Stimulated activated CD8-positive, alpha-beta memory T cell treated with anti-CD3 and anti-CD28 coated beads, Interleukin-12 subunit alpha, Interleukin-12 subunit beta, amount 100 ng/mL, for 4 hours (primary cell): ENCODE results near the gene SNRNP27.
"Not testable (repeated sequence)": the region's sequence is repeated elsewhere in the genome, so short reads cannot be mapped to it uniquely, and the experiment has no call there.

ENCODE experiments used
- DNase-seq: peaks from one replicate; pipeline ENCODE4 v3.0.0-alpha.2; 2020; ENCODE audit warnings: low read depth

Gene SNRNP27

GRCh38 chr2:69893684-69894551 lies at the start of gene SNRNP27:
Gene SNRNP27, plus strand, starts transcription at chr2:69893956. Its CDS starts 29 bp downstream, at chr2:69893985.
- peak; percentile 65 for DNase-seq

GRCh38 chr2:69843993-69844392 lies 49.8 kb upstream of the SNRNP27 start:
- DNase-seq: no peak

GRCh38 chr2:69844560-69844959 lies 49.2 kb upstream of the SNRNP27 start:
- no peak for DNase-seq

- DNase-seq: no peak
Observed at GRCh38 chr2:69846182-69847067, 47.3 kb upstream of the SNRNP27 start.

GRCh38 chr2:69847068-69847828 lies 46.5 kb upstream of the SNRNP27 start:
- DNase-seq: no peak

- no peak for DNase-seq
Observed at GRCh38 chr2:69848186-69848790, 45.5 kb upstream of the SNRNP27 start.

DNA sequence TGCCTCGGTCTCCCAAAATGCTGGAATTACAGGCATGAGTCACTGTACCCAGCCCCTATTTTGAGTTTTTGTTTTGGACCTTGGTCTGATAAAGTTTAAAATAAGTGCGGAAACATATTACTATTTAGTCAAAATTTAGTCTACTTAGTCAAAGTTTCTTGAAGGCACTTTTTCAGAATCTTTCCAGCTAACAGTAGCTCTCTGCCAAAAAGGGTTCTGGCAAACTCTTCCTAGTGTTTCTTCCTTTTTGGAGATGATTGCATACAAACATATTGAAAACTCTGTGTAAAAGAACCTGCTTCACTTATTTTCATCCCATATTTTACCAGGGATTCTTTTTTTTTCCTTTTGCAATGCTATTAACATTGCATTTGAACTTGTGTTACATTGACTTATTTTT lies 35.5 kb upstream of the SNRNP27 start:
- DNase-seq: no peak

DNA sequence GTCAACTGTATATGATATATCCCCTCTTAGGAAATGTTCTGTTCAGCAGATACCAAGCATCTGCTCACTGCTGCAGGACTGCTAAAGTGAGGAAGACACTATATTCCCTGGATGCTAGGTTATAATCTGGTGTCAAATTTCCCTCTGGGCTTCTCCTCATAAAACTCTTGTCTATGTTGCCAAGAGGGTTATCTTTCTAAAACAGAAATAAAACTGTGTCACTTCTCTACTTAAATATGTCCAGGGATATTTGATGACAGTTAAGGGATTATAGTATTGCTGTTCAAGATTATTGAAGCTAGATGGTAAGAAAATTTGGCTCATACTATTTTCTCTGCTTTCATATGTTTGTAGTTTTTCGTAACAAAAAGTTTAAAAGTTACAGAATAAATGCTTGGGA lies 30.5 kb upstream of the SNRNP27 start:
- no peak for DNase-seq

GRCh38 chr2:69888451-69888850 lies 5.3 kb upstream of the SNRNP27 start:
- DNase-seq: no peak

- DNase-seq: no peak
Observed at GRCh38 chr2:69889302-69889701, 4.5 kb upstream of the SNRNP27 start.

DNA sequence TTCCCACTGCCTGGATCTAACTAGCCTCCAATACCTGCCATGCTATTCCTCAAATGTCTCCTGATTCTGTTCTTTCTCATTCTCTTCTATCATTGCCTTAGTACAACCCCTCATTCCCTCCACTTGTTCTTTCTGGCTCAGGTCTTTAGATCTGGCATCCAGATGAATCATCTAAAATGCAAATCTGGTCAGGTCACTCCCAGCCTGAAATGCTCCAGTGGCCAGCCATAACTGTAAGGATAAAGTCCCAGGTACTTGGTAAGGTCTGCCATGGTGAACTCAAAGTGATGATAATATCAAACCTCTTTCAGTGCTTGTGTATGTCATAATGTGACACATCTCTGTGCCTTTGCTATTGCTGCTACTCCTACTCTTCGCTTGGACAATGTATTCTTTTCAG lies 2.9 kb upstream of the SNRNP27 start:
- DNase-seq: no peak

DNA sequence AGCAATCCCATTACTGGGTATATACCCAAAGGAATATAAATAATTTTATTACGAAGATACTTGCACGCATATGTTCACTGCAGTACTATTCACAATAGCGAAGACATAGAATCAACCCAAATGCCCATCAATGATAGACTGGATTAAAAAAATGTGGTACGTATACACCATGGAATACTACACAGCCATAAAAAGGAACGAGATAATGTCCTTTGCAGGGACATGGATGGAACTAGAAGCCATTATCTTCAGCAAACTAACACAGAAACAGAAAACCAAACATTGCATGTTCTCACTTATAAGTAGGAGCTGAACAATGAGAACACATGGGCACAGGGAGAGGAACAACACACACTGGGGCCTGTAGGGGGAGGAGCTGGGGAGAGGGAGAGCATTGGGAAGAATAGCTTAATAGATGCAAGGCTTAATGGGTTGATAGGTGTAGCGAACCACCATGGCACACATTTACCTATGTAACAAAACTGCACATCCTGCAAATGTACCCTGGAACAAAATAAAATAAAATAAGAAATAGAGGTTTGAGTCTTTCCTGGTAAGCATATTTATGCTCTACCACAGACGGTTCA lies 825 bp upstream of the SNRNP27 start:
- not testable (repeated sequence) for DNase-seq

GRCh38 chr2:69894737-69895136 lies 981 bp downstream of the SNRNP27 start:
- not testable (repeated sequence) for DNase-seq

- no peak for DNase-seq
Observed at GRCh38 chr2:69902213-69902922, 8.6 kb downstream of the SNRNP27 start.

- DNase-seq: no peak
Observed at GRCh38 chr2:69907216-69907615, 13.5 kb downstream of the SNRNP27 start.

DNA sequence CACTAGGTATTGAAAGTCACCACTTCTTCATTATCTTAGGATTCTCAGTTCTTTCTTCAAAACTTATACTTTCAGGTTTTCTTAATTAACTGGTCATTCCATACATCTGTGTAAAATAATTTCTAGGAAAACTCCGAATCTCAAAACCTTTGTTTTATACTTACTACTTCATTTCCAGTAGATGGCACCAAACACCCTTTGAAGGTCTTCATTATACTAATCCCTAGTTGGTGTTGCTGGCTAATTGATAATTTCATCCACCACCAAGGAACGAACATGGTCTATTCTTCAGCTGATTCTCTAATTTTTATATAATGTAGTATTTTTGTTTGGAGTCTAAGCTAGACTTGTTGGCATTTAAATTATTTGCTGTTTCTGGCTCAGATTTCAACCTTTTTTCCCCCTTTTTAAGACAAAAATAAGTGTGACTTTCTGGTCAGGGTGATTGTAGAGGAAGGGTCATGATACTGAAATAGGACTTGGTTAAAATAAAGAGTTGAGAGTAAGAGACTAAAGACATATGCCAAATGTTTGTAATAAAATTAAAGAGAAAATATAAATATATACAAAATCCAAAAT lies 18.3 kb downstream of the SNRNP27 start:
- no peak for DNase-seq

- no peak for DNase-seq
Observed at GRCh38 chr2:69914164-69914949, 20.6 kb downstream of the SNRNP27 start.

DNA sequence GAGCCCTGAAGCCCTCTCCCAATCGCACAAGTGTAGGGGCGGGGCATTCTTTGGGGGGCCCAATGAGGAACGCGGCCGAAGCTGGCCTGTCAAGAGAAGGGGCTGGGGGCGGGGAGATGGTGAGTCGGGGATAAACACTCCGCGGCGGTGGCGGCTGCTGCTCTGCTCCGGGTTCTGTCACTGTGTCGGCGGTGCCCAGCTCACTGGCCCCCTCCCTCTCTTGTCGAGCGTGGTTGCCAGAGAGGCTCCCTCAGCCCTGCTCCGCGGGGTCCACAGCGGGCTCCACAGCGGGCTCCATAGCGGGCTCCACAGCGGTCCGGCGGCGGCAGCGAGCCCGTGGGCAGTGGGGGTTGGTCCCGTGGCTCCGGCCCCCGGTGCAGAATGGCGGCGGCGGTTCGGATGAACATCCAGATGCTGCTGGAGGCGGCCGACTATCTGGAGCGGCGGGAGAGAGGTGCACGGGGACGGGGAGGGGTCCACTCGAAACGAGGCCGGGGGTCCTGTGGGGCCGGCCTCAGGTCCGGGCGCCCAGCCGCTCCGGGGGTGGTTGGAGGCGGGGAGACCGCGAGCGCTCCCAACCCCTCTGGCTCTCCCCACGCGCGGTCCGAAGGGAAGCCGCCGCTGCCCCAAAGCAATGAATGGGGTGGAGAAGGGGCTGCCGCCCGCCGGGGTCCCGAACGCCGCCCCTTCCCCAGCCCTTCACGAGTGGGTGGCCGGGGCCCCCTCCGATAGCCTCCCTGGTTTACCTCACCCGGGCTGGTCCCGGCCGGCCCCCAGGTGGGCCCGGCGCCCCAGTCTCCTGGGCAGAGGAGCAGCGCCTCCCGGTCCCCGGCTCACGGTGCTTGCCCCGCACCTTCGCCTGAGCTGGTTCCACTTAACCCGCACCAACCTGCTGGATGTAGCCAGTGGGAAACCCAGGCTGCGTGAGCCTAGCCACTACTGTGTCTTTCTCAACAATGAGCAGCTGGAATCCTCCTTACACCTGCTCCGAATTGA lies 21.5 kb downstream of the SNRNP27 start, which contains the start of gene MXD1:
TSS of gene MXD1 (plus strand) at position 160 of the 996 bp plus-strand sequence. CDS start at position 382, 222 bp downstream.
- DNase-seq: peak; percentile 99
